ENCODE results near the gene KIF1A.

The KIF1A gene

DNA sequence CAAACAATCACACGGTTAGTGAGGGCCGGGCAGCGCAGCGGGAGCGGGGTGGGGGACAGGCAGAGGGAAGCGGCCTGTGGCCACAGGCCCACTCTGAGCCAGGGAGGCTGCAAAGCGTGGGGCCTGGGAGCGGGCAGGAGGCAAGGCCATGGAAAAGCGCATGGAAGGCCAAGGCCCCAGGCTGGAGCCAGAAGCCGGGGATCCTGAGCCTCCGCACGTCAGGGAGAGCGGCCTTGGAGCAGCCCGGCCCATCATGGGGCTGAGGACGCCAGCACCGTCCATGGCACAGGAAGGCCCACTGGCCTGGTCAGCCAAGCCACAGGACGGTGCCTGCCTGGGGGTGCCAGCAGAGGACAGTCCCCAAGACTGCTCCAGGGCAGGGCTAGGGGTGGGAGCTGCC, 85.3 kb downstream of the KIF1A start:
- no peak for TF ChIP-seq EGR1 (IDR thresholded peaks at IDR 0.05)

DNA sequence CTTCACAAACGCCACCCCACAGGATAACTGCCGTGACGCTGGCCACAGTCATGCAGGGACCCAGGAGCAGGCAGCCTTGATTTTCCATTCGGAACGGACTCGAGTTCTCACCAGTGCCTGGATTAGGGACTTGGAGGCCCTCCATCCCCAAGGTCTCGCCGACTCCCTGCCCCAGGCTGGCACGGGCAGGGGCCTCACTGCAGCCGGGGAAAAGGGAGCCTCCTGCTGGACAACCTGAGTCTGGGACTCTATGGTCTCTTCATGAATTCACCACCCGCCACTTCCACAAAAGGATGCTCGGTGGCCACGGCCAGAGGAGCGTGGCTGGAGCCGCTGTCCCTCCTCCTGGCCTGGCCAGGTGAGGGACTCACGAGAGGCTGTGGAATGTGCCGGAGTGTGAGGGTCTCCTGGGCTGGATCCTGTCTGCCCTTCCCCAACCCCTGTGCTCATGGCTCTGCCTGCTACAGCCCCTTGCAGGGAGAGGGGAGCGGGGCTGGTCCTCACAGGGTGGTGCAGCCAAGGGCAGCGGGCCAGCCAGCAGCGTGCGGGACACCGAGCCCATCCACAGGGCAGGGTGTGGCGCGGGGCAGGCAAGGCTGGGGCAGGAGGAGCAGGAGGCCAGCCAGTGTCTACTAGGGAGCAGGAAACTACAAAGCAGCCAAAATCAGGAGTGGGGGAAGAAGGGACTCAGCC, 86.1 kb downstream of the KIF1A start:
- TF ChIP-seq, protein P1, sequence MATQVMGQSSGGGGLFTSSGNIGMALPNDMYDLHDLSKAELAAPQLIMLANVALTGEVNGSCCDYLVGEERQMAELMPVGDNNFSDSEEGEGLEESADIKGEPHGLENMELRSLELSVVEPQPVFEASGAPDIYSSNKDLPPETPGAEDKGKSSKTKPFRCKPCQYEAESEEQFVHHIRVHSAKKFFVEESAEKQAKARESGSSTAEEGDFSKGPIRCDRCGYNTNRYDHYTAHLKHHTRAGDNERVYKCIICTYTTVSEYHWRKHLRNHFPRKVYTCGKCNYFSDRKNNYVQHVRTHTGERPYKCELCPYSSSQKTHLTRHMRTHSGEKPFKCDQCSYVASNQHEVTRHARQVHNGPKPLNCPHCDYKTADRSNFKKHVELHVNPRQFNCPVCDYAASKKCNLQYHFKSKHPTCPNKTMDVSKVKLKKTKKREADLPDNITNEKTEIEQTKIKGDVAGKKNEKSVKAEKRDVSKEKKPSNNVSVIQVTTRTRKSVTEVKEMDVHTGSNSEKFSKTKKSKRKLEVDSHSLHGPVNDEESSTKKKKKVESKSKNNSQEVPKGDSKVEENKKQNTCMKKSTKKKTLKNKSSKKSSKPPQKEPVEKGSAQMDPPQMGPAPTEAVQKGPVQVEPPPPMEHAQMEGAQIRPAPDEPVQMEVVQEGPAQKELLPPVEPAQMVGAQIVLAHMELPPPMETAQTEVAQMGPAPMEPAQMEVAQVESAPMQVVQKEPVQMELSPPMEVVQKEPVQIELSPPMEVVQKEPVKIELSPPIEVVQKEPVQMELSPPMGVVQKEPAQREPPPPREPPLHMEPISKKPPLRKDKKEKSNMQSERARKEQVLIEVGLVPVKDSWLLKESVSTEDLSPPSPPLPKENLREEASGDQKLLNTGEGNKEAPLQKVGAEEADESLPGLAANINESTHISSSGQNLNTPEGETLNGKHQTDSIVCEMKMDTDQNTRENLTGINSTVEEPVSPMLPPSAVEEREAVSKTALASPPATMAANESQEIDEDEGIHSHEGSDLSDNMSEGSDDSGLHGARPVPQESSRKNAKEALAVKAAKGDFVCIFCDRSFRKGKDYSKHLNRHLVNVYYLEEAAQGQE (IDR thresholded peaks at IDR 0.05; ENCODE audit: low read depth), result no peak
- no peak for TF ChIP-seq TEAD4 (IDR thresholded peaks at IDR 0.05)
- no peak for TF ChIP-seq CEBPB (IDR thresholded peaks at IDR 0.05)
- TF ChIP-seq CREB1 (IDR thresholded peaks at IDR 0.05; ENCODE audit: low read depth), result no peak
- no peak for TF ChIP-seq TCF12 (IDR thresholded peaks at IDR 0.05; ENCODE audit: low read depth)
- no peak for TF ChIP-seq RAD21 (IDR thresholded peaks at IDR 0.05; ENCODE audit: low read depth)
- no peak for TF ChIP-seq YY1 (IDR thresholded peaks at IDR 0.05; ENCODE audit: low read depth)
- TF ChIP-seq, protein P2, sequence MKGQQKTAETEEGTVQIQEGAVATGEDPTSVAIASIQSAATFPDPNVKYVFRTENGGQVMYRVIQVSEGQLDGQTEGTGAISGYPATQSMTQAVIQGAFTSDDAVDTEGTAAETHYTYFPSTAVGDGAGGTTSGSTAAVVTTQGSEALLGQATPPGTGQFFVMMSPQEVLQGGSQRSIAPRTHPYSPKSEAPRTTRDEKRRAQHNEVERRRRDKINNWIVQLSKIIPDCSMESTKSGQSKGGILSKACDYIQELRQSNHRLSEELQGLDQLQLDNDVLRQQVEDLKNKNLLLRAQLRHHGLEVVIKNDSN (IDR thresholded peaks at IDR 0.05), result no peak
- TF ChIP-seq, protein P3, sequence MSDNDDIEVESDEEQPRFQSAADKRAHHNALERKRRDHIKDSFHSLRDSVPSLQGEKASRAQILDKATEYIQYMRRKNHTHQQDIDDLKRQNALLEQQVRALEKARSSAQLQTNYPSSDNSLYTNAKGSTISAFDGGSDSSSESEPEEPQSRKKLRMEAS (IDR thresholded peaks at IDR 0.05), result no peak
- TF ChIP-seq EP300 (IDR thresholded peaks at IDR 0.05; ENCODE audit: borderline replicate concordance), result no peak
- no peak for TF ChIP-seq ZBTB7A (IDR thresholded peaks at IDR 0.05; ENCODE audit: low read depth)

DNA sequence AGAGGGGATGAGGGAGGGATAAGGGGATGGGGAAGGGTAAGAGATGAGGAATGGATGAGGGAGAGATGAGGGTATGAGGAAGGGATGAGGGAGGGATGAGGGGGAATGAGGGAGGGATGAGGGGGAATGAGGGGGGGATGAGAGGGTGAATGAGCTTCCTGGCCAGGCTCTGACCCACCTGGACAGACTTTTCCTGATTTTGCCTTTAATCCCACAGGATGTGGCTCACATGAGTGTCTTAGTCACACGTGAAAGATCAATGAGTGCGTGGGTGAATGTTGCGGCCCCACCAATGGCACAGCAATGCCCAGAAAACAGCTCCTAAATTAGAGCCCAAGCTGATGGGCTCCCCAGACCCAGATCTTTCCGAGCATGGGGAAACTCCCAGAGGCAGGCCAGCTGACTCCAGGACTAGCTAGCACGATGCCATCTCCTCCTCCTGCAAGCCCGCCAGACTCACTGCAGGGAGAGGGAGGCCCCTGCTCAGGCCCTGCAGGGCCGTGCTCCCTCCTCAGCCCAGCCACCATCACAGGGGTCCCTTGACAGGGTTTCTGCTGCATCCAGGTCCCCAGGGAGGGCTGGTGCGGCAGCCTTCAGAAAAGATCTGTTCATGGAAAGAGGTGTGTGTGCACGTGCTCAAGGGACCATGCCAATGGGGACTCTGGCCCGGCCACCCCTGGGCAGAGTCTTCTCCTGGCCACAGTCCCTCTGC, 87.0 kb downstream of the KIF1A start:
- TF ChIP-seq FOXM1 (IDR thresholded peaks at IDR 0.05; ENCODE audit: borderline replicate concordance, low read depth), result no peak
- TF ChIP-seq RAD21 (IDR thresholded peaks at IDR 0.05; ENCODE audit: low read depth), result no peak
- TF ChIP-seq TEAD4 (IDR thresholded peaks at IDR 0.05), result no peak
- no peak for TF ChIP-seq EGR1 (IDR thresholded peaks at IDR 0.05)
- TF ChIP-seq, protein P2 (IDR thresholded peaks at IDR 0.05), result no peak
- no peak for TF ChIP-seq YY1 (IDR thresholded peaks at IDR 0.05; ENCODE audit: low read depth)
- no peak for TF ChIP-seq CREB1 (IDR thresholded peaks at IDR 0.05; ENCODE audit: low read depth)

DNA sequence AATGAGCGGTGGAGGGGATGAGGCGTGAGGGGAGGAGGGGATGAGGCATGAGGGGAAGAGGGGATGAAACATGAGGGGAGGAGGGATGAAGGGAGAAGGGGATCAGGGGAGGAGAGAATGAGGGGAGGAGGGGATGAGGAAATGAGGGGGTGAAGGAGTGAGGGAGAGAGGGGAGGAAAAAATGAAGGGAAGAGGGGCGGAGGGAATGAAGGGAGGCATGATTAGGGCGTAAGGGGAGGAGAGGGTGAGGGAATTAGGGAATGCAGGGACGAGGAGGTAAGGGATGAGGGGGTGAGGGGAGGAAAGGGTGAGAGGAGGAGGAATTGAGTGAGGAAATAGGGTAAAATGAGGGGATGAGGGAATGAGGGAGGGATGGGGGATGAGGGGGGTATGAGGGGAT, 87.8 kb downstream of the KIF1A start:
- TF ChIP-seq NFIC (IDR thresholded peaks at IDR 0.05) (no peak), CEBPB (IDR thresholded peaks at IDR 0.05) (no peak), EP300 (IDR thresholded peaks at IDR 0.05; ENCODE audit: borderline replicate concordance) (no peak), TEAD4 (IDR thresholded peaks at IDR 0.05) (no peak), TCF12 (IDR thresholded peaks at IDR 0.05; ENCODE audit: low read depth) (no peak), ZBTB7A (IDR thresholded peaks at IDR 0.05; ENCODE audit: low read depth) (no peak), YY1 (IDR thresholded peaks at IDR 0.05; ENCODE audit: low read depth) (no peak), EGR1 (IDR thresholded peaks at IDR 0.05) (no peak), FOXM1 (IDR thresholded peaks at IDR 0.05; ENCODE audit: borderline replicate concordance, low read depth) (no peak), RAD21 (IDR thresholded peaks at IDR 0.05; ENCODE audit: low read depth) (no peak)
- TF ChIP-seq, protein P3 (IDR thresholded peaks at IDR 0.05), result no peak
- TF ChIP-seq, protein P2 (IDR thresholded peaks at IDR 0.05), result no peak
- TF ChIP-seq, protein P1 (IDR thresholded peaks at IDR 0.05; ENCODE audit: low read depth), result no peak

DNA sequence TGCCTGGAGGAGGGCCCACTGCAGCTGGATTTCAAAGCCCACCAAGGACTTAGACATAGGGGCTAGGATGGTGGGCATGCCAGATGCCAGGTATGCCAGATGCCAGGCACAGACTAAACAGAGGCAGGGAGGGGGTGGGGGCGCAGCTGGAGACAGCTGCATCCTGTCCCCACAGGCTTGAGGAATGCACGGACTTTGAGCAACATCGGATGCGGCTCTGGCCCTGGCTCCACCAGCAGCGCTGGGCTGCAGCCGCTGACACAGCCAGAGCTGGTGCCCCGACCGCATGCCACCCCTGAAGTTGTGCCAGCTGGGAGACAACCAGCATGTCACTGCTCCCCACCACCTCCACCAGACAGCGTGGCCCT, 88.9 kb downstream of the KIF1A start:
- TF ChIP-seq TAF1 (IDR thresholded peaks at IDR 0.05; ENCODE audit: low read depth) (no peak), YY1 (IDR thresholded peaks at IDR 0.05; ENCODE audit: low read depth) (no peak), RAD21 (IDR thresholded peaks at IDR 0.05; ENCODE audit: low read depth) (no peak), CREB1 (IDR thresholded peaks at IDR 0.05; ENCODE audit: low read depth) (no peak), TCF12 (IDR thresholded peaks at IDR 0.05; ENCODE audit: low read depth) (no peak), TEAD4 (IDR thresholded peaks at IDR 0.05) (no peak), CEBPB (IDR thresholded peaks at IDR 0.05) (no peak), ZBTB7A (IDR thresholded peaks at IDR 0.05; ENCODE audit: low read depth) (no peak), EP300 (IDR thresholded peaks at IDR 0.05; ENCODE audit: borderline replicate concordance) (no peak), EGR1 (IDR thresholded peaks at IDR 0.05) (no peak), FOXM1 (IDR thresholded peaks at IDR 0.05; ENCODE audit: borderline replicate concordance, low read depth) (no peak)
- TF ChIP-seq, protein P3 (IDR thresholded peaks at IDR 0.05), result no peak
- TF ChIP-seq, protein P2 (IDR thresholded peaks at IDR 0.05), result no peak
- TF ChIP-seq, protein P1 (IDR thresholded peaks at IDR 0.05; ENCODE audit: low read depth), result no peak

Measured in Ishikawa (cell line).